Gastroesophageal sphincter (tissue), 4 donors: ENCODE measurements around the gene PCCB. TPM values are rescaled to one million over a fixed set of nuclear protein-coding genes. Genes with fewer than 3 reads are reported as not detected.

ENCODE experiments used
- ATAC-seq: fragments of 150-250 bp; one replicate; pipeline ENCODE4 v1.9.1; 2016; ENCODE audit warnings: mild to moderate bottlenecking, moderate library complexity
- H3K27ac ChIP-seq, 4 donors: fragments of 200-600 bp; sonication (generic) in 3 of 4; 1 replicate in 3 of 4; 2 replicates in 1 of 4; pipeline ENCODE4 v1.5.1; 2016 to 2019
- H3K27me3 ChIP-seq: fragments of 200-600 bp; sonication (generic); one replicate; pipeline ENCODE4 v1.5.1; 2019
- H3K36me3 ChIP-seq, 2 donors: fragments of 200-600 bp; sonication (generic); one replicate each; pipeline ENCODE4 v1.5.1; 2019; ENCODE audit warnings: control low read depth in 1 of 2
- H3K4me1 ChIP-seq, 3 donors: fragments of 200-600 bp; sonication (generic); 1 replicate in 2 of 3; 2 replicates in 1 of 3; pipeline ENCODE4 v1.5.1; 2016 to 2019; ENCODE audit warnings: control low read depth in 2 of 3
- H3K4me3 ChIP-seq, 2 donors: fragments of 200-600 bp; sonication (generic); one replicate each; pipeline ENCODE4 v1.5.1; 2019; ENCODE audit warnings: mild to moderate bottlenecking in 1 of 2, moderate library complexity in 1 of 2
- H3K9me3 ChIP-seq, 3 donors: fragments of 200-600 bp; sonication (generic); one replicate each; pipeline ENCODE4 v1.5.1; 2017 to 2019; ENCODE audit warnings: control low read depth in 2 of 3
- CTCF ChIP-seq, 4 experiments: fragments of 200-600 bp in 2 of 4; fragments of 450-650 bp in 2 of 4; sonication (generic) in 1 of 4; IDR thresholded peaks; one replicate each; pipeline ENCODE4 v1.5.1; 2017 to 2019; ENCODE audit warnings: antibody characterized with exemption in 4 of 4, mild to moderate bottlenecking in 2 of 4, moderate library complexity in 2 of 4
- EP300 ChIP-seq: sonication (generic); formaldehyde crosslinking; IDR thresholded peaks from one replicate; pipeline ENCODE4 v1.6.1; 2017; ENCODE audit warnings: antibody characterized with exemption, mild to moderate bottlenecking
- POLR2A ChIP-seq, 2 donors: fragments of 450-650 bp; IDR thresholded peaks; one replicate each; pipeline ENCODE4 v1.6.1; 2017; ENCODE audit warnings: antibody characterized with exemption in 2 of 2, mild to moderate bottlenecking in 2 of 2, moderate library complexity in 1 of 2
- POLR2AphosphoS5 ChIP-seq: sonication (generic); formaldehyde crosslinking; IDR thresholded peaks from one replicate; pipeline ENCODE4 v1.6.1; 2017; ENCODE audit warnings: antibody characterized with exemption
- WGBS, 2 donors: methylation state at CpG; one replicate each; pipeline ENCODE4 v1.1.5; 2018; ENCODE audit warnings: low coverage in 1 of 2; 5-methylcytosine and 5-hydroxymethylcytosine counted together
- total RNA-seq, 4 donors: library from RNA; depleted of rRNA; stranded (reverse); fragments of >200 nt; gene quantifications; one replicate each; pipeline ENCODE4 v1.1.0, GENCODE V29; 2016

PCCB gene
- total RNA-seq, 4 donors from 2014 or later, result 23.7 to 42.8 (median 31.3) TPM

- Histone ChIP-seq H3K36me3 (peaks cover 0 to 63% of the 10 kb centered on the region in 2 donors), H3K27ac (no peak overlapping the region), H3K4me1 (peaks cover 0 to 15% (median 0%) of the 10 kb centered on the region in 3 donors), H3K27me3 (no peaks in the 10 kb centered on the region), H3K9me3 (peaks cover 0 to 31% (median 0%) of the 10 kb centered on the region in 3 donors), H3K4me3 (no peak overlapping the region)
- no peak for TF ChIP-seq POLR2AphosphoS5
- no peak for TF ChIP-seq EP300
- TF ChIP-seq CTCF (IDR thresholded peaks at IDR 0.05), result no peak
- ATAC-seq, result no peak
Observed at GRCh38 chr3:136279092-136279491, 29.0 kb downstream of the PCCB start.

GRCh38 chr3:136280961-136281360 lies 30.8 kb downstream of the PCCB start:
- no peak for ATAC-seq
- Histone ChIP-seq H3K4me3 (no peak overlapping the region), H3K9me3 (peaks cover 0 to 31% (median 0%) of the 10 kb centered on the region in 3 donors), H3K27me3 (no peaks in the 10 kb centered on the region), H3K36me3 (peaks cover 0 to 79% of the 10 kb centered on the region in 2 donors), H3K4me1 (peaks cover 0 to 15% (median 0%) of the 10 kb centered on the region in 3 donors), H3K27ac (no peak overlapping the region)
- 92% methylated on average over 2 of the region's 2 CpGs; no CpG with 5 or more reads in 1 of the 2 donors for WGBS, 2 donors
- TF ChIP-seq POLR2AphosphoS5 (no peak), POLR2A (IDR thresholded peaks at IDR 0.05) (no peak), EP300 (no peak), CTCF (IDR thresholded peaks at IDR 0.05) (no peak)

GRCh38 chr3:136281966-136282520 lies 31.9 kb downstream of the PCCB start:
- H3K9me3 ChIP-seq, result peaks cover 0 to 31% (median 0%) of the 10 kb centered on the region in 3 donors
- H3K4me3 ChIP-seq, result no peak overlapping the region
- ATAC-seq, result no peak
- TF ChIP-seq EP300 (no peak), POLR2A (IDR thresholded peaks at IDR 0.05) (no peak), POLR2AphosphoS5 (no peak), CTCF (IDR thresholded peaks at IDR 0.05) (no peak)
- H3K27me3 ChIP-seq, result no peaks in the 10 kb centered on the region
- H3K36me3 ChIP-seq, result peaks cover 0 to 82% of the 10 kb centered on the region in 2 donors
- H3K4me1 ChIP-seq, result peaks cover 0 to 15% (median 0%) of the 10 kb centered on the region in 3 donors
- WGBS, 2 donors, result 14 to 73% methylated on average over 1 of the region's 1 CpG
- peak overlapping the region in 1 of 4 donors; percentile 36 for H3K27ac ChIP-seq

GRCh38 chr3:136283627-136284026 lies 33.5 kb downstream of the PCCB start:
- Histone ChIP-seq H3K27me3 (no peaks in the 10 kb centered on the region), H3K9me3 (peaks cover 0 to 31% (median 0%) of the 10 kb centered on the region in 3 donors), H3K36me3 (peaks cover 0 to 80% of the 10 kb centered on the region in 2 donors), H3K27ac (no peak overlapping the region), H3K4me3 (no peak overlapping the region), H3K4me1 (peaks cover 0 to 15% (median 0%) of the 10 kb centered on the region in 3 donors)
- no peak for TF ChIP-seq EP300
- ATAC-seq, result no peak
- 89 to 98% methylated on average over 3 to 6 of the region's 6 CpGs for WGBS, 2 donors

GRCh38 chr3:136291302-136291701 lies 41.2 kb downstream of the PCCB start:
- 91 to 100% methylated on average over 1 to 5 of the region's 5 CpGs for WGBS, 2 donors
- no peaks in the 10 kb centered on the region for H3K27me3 ChIP-seq
- no peaks in the 10 kb centered on the region for H3K9me3 ChIP-seq
- no peak for ATAC-seq
- peaks cover 0 to 66% of the 10 kb centered on the region in 2 donors for H3K36me3 ChIP-seq
- no peak for TF ChIP-seq CTCF (IDR thresholded peaks at IDR 0.05)
- H3K27ac ChIP-seq, result no peak overlapping the region
- H3K4me1 ChIP-seq, result no peaks in the 10 kb centered on the region
- H3K4me3 ChIP-seq, result no peak overlapping the region
